ENCODE results near the gene RAB40C. TPM values are rescaled to one million over a fixed set of nuclear protein-coding genes. Genes with fewer than 3 reads are reported as not detected.

RAB40C gene, protein sequence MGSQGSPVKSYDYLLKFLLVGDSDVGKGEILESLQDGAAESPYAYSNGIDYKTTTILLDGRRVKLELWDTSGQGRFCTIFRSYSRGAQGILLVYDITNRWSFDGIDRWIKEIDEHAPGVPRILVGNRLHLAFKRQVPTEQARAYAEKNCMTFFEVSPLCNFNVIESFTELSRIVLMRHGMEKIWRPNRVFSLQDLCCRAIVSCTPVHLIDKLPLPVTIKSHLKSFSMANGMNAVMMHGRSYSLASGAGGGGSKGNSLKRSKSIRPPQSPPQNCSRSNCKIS
- total RNA-seq = 9.3 and 10.2 TPM in 2 replicates

DNA sequence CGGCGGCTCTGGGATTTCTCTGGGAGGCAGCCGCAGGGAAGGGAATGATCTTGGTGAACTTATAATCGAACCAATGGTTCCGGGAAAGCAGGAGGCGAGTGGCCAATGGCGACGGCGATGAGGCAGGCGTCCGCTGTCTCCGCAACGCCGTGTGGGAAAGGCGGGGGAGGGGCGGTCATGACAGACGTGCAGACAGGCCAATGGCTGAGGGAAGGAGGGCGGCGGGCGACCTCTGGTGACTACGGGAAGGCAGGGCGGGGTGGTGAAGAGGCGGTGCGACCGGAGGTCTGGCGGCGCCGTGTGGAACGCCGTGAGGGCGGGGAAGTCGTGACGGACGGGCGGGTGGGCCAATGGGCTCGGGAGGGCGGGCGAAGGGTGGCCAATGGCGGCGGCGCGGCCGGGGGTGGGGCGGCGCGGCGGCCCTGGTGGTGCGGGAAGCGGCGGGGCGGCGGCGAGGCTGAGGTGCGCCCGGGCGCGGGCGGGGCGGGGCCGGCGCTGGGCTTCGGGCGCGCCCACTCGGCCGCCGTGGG, at the start of gene RAB40C:
Gene RAB40C, plus strand, starts transcription at position 409 of the 530 bp plus-strand sequence. CDS start 226 bp downstream, outside the sequence.

GRCh38 chr16:560204-560700, 29.6 kb upstream of the RAB40C start, which contains the start of gene PRR35:
PRR35 (plus strand) TSS chr16:560394; CDS start chr16:563295, 2,901 bp downstream.

GRCh38 chr16:566475-567372, 23.1 kb upstream of the RAB40C start, which contains the start of gene NHLRC4:
NHLRC4 (plus strand) TSS chr16:567005; CDS start chr16:568048, 1,043 bp downstream.

DNA sequence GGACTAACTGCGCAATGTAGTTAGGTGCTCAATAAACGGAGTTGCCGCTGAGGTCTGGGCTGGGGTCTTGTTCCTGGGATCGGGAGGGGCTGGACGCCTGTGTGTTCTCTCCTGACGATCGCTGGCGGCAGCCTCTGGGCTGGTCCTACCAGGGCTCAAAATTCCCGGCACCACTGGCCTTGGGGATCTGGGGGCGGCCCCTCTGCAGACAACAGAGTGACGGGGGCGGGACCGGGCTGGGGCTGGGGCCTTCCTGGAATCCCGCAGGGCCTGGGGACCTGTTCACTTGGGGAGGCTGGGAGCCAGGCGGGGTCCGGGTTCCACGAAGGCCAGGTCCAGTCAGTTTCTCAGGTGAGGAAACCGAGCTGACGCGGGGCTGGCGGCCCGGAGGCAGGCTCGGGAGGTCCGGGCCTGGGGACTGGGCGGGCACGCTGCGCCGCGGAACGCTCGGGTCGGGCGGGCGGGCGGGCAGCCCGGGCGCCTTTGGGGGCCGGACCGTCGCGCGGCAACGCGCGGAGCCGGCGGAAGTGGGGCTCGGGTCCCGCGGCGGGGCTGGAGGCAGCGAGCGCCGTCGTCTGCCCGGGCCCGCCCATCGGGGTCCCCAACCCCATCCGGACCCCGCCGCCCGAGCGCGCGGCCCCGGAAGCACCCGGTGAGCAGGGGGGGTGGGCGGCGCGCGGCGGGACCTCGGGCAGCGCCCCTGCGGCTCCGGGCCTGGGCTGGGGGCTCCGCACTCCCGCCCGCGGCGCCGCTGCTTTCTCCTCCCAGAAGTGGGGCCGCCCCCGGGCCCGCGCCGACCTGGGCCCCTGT, 20.2 kb upstream of the RAB40C start, which contains the start of gene PIGQ:
Gene PIGQ, plus strand, starts transcription at position 524 of the 810 bp plus-strand sequence. CDS start 4,107 bp downstream, outside the sequence.

DNA sequence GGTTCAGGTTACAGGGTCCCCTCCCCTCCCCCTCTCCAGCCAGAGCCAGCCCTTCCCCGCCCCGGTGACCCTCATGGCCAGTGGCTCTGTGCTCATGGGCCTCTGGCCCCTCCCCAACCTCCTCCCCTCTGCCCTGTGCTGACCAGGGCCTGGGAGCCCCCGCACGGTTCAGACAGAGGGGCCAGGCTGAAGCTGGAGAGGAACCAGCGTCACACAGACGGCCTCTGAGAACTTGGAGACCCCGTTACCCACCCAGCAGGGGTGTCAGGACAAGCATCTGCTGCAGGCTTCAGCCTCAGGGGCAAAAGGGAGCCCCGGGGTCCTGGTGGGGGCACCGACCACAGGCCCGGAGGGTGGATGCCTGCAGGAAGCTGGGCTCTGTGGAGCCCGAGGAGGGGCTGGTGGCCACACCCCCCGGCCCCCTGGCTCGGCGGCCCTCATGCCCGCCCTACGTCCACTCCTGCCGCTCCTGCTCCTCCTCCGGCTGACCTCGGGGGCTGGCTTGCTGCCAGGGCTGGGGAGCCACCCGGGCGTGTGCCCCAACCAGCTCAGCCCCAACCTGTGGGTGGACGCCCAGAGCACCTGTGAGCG, 41.0 kb downstream of the RAB40C start, which contains the start of gene WFIKKN1:
Gene WFIKKN1, plus strand, starts transcription at position 171 of the 591 bp plus-strand sequence. Its CDS starts 269 bp downstream, at position 440.

DNA sequence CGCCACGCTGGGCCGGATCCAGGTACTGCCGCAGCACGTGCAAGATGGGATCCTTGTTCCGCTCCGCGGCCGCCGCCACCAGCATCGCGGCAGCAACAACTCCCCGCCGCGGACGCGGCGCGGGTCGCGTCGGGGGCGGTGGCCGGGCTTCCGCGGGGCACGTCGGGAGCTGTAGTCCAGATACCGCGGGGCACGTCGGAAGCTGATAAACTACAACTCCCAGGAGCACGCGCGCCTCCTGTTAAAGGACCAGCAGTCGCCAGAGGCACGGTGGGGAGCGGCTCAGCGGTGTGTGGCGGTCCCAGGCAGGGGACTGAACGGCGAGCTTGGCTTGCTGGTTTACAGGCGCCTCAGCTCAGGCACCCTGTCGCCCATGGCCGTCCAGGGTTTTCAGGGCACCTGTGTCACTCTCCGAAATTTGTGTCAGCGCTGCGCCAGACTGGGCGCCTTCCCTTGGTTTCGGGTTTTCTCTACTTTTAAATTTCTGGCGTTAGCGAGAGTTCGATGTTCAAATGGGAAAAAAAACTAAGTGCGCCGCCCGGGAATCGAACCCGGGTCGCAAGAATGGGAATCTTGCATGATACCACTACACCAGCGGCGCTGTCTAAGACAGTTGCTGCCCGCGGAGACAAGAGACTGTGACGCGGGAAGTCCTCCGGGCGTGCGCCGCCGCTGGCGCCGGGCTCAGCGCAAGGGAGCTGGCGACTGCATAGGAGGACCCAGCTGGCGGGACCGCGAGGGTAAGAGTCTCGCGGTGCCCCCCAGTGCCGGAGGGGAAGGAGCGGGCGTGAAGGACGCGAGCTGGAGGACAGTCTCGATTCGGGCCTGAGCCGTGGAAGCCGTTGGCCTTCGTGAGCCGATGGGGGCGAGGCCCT, 46.6 kb downstream of the RAB40C start, which contains the start of gene METTL26:
Gene METTL26, minus strand, starts transcription at position 100 of the 875 bp plus-strand sequence. Its CDS starts 15 bp downstream, at position 85.

DNA sequence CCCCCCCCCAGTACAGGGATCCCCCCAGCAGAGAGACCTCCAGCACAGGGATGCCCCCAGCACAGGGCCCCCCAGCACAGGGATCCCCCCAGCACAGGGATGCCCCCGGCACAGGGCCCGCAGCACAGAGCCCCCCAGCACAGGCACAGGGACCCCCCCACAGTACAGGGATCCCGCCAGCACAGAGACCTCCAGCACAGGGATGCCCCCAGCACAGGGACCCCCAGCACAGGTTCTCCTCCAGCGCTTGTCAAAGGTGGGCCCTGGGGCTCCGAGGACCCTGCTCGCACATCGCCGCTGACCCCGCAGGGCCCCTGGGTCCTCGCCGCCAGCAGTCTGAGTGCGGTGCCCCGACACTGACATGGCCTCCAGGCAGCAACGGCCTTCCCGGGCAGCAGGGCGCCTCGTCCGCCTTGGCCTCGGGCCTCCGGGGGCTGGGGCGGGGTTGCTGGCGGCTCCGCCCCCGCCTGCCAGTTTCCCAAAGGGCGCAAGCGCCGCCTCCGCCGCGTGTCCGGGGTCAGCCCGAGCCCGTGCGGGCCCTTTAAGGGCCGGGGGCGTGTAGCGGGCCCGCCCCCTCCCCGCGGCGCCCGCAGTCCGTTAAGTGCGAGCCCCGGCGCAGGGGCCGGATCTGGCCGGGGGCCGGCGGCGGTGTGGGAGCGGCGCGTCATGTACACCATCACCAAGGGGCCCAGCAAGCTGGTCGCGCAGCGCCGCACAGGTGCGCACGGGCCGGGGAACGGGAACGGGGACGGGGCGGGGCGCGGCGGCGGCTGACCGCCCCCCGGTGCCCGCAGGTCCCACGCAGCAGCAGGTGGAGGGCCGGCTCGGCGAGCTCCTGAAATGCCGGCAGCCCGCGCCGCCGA, 51.7 kb downstream of the RAB40C start, which contains the start of gene MCRIP2:
Gene MCRIP2, plus strand, starts transcription at position 503 of the 863 bp plus-strand sequence. Its CDS starts 164 bp downstream, at position 667.

DNA sequence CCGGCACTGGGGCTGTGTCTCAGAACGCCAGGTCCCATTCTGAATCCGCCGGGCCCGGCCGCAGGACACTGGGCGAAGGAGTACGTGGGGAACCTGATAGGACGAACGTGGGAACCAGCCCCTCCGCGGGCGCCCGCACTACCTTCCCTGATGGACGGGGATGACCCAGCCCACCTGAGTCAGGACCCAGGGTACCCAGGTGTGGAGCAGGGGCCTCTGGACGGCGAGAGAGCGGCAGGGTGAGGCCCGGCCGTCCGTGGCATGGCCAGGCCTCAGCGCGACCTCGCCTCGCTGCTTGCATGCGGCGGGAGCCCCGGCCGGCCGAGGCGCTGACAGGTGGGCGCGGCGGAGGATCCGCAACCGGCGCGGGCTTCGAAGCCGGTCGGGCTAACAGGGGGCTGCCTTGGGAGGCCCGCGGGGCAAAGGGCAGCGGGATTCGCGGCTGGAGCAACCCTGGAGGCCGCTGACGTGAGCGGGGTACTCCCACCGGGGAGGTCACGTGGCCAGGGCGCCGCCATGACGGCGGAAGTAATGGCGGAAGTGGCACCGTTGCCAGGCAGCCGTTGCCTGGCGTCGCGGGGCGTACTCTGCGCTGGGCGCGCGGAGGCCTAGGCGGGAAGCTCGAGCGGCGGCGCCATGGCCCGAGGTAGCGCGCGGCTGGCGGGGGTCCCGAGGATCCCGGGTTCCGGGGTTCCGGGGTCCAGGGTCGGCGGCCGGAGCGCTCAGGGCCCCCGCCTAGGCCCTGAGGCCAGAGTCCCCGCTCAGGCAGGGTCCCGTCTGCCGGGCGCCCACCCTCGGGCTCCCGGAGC, 59.1 kb downstream of the RAB40C start, which contains the start of gene WDR90:
Gene WDR90, plus strand, starts transcription at position 585 of the 809 bp plus-strand sequence. Its CDS starts 52 bp downstream, at position 637.

DNA sequence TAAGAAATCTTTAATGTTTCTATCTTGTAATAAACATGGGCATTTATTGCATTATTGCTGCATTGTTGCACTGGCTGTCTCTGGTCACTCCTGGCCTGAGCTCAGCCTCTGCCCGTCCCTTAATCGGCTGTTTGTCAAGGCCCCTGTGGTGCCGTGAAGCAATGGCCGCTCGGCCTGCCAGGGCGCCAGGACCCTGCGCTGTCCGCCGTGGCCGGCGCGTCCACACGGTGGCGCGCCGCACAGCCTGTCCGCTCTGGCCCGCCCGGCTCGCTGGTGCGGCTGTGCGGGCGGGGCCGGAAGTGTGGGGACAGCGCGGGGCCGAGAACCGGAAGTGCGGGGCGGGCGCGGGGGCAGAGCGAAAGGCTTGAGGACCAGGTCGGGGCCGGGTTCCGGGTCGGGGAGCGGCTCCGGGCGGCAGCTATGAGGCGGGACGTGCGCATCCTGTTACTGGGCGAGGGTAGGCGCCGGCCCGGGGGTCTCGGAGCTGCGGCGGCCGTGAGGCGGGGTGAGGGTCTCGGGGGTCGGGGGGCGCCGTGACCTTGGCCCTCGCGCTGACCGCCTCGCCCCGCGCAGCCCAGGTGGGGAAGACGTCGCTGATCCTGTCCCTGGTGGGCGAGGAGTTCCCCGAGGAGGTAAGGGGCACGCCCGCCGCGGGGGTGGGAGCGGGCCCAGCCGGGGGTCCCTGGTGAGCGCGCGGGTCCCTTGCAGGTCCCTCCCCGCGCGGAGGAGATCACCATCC, 78.1 kb downstream of the RAB40C start, which contains the start of gene RHOT2:
Gene RHOT2, plus strand, starts transcription at position 353 of the 739 bp plus-strand sequence. Its CDS starts 68 bp downstream, at position 421.

DNA sequence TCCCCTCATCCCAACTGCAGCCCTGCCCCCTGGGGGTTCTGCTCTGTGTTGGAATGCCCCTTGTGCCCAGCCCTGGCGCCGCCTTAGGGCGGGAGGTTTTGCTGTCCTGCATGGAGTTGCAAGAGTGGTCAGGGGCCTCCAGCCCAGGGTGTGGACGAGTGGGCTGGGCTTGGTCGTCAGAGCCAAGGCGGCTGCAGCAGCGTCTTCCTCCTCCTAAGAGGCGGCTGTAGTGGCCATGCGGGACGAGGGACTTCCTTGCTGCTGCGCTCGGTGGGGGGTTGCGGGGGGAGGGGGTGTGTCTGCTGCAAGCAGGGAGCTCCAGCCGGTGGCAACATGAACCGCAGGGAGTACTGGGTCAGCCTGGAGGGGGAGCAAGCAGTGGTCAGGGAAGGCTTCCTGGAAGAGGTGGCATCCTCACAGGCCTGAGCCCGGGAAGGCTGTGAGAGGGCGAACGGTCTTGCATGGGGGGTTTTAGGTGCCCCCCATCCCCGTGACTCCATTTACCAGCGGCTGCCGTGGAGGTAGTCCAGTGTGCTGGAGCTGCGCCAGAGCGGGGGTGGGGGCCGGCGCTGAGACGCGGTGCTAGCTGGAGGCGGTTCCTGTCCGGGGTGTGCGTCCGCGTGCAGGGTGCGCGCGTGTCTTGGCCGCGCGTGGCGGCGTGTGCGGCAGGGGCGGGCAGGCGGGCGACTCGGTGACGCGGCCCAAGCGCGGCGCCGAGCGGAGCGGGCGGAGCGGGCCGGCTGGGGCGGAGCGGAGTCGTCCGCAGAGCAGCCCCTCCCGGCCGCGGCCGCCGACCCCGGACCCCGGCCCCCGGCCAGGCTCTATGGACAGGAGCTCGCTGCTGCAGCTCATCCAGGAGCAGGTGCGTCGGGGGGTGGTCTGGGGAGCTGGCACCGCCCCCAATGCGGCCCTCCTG, 85.4 kb downstream of the RAB40C start, which contains the start of gene RHBDL1:
Gene RHBDL1, plus strand, starts transcription at position 704 of the 916 bp plus-strand sequence. Its CDS starts 120 bp downstream, at position 824.

Other genes with a start within 250 kb of the RAB40C start
- 17.5 and 25.8 TPM in 2 replicates for gene AXIN1, start 237.3 kb upstream of the RAB40C start, total RNA-seq
- gene MRPL28, start 219.5 kb upstream of the RAB40C start, total RNA-seq = 85.7 and 112 TPM in 2 replicates
- 96.7 and 101 TPM in 2 replicates for gene PGAP6, start 208.1 kb upstream of the RAB40C start, total RNA-seq
- 73.7 and 84.4 TPM in 2 replicates for gene NME4, start 192.9 kb upstream of the RAB40C start, total RNA-seq
- gene DECR2, start 188.2 kb upstream of the RAB40C start, total RNA-seq = 8.1 and 8.8 TPM in 2 replicates
- 24.6 and 32.8 TPM in 2 replicates for gene RAB11FIP3, start 164.4 kb upstream of the RAB40C start, total RNA-seq
- gene CAPN15, start 62.4 kb upstream of the RAB40C start, total RNA-seq = 26.4 and 38.9 TPM in 2 replicates
- not detected in 2 replicates for gene PRR35, start 29.7 kb upstream of the RAB40C start, total RNA-seq
- gene NHLRC4, start 23.1 kb upstream of the RAB40C start, total RNA-seq = 1.0 and 1.3 TPM in 2 replicates
- 24.4 and 28.9 TPM in 2 replicates for gene PIGQ, start 20.1 kb upstream of the RAB40C start, total RNA-seq
- gene WFIKKN1, start 40.9 kb downstream of the RAB40C start, total RNA-seq = 0.09 and 0.19 TPM in 2 replicates
- gene METTL26, start 46.2 kb downstream of the RAB40C start, total RNA-seq = 69.7 and 76.9 TPM in 2 replicates
- gene MCRIP2, start 51.8 kb downstream of the RAB40C start, total RNA-seq = 16.2 and 19.2 TPM in 2 replicates
- 10.2 and 12.1 TPM in 2 replicates for gene WDR90, start 59.3 kb downstream of the RAB40C start, total RNA-seq
- 29.7 and 37.8 TPM in 2 replicates for gene RHOT2, start 78.1 kb downstream of the RAB40C start, total RNA-seq
- 0.36 and 0.47 TPM in 2 replicates for gene RHBDL1, start 85.6 kb downstream of the RAB40C start, total RNA-seq
- gene STUB1, start 90.3 kb downstream of the RAB40C start, total RNA-seq = 160 and 181 TPM in 2 replicates
- gene JMJD8, start 94.3 kb downstream of the RAB40C start, total RNA-seq = 24.8 and 29.7 TPM in 2 replicates
- gene WDR24, start 100.3 kb downstream of the RAB40C start, total RNA-seq = 2.9 and 4.3 TPM in 2 replicates
- gene FBXL16, start 115.7 kb downstream of the RAB40C start, total RNA-seq = under 0.01 and 0.18 TPM in 2 replicates
- 42.5 and 56.3 TPM in 2 replicates for gene METRN, start 125.1 kb downstream of the RAB40C start, total RNA-seq
- gene ANTKMT, start 131.1 kb downstream of the RAB40C start, total RNA-seq = 22.8 and 26.4 TPM in 2 replicates
- gene CCDC78, start 136.4 kb downstream of the RAB40C start, total RNA-seq = 0.45 and 1.1 TPM in 2 replicates
- 7.9 and 11.6 TPM in 2 replicates for gene HAGHL, start 137.0 kb downstream of the RAB40C start, total RNA-seq
- gene CIAO3, start 150.9 kb downstream of the RAB40C start, total RNA-seq = 25.8 and 30.8 TPM in 2 replicates
- not detected in 2 replicates for gene MSLN, start 170.7 kb downstream of the RAB40C start, total RNA-seq
- 27.3 and 32.4 TPM in 2 replicates for gene RPUSD1, start 198.3 kb downstream of the RAB40C start, total RNA-seq
- 9.9 and 17.9 TPM in 2 replicates for gene CHTF18, start 198.6 kb downstream of the RAB40C start, total RNA-seq
- not detected in 2 replicates for gene GNG13, start 210.7 kb downstream of the RAB40C start, total RNA-seq